ENCODE data around the gene FKBP14. TPM values are rescaled to one million over a fixed set of nuclear protein-coding genes. Genes with fewer than 3 reads are reported as not detected.

Gene FKBP14
- total and polyA plus RNA-seq, 9 of the 15 experiments (the other 6 are each of a cell fraction or from before 2014, with no cell fraction given), result 5.3 to 27.9 (median 14.3) TPM

GRCh38 chr7:30046127-30046770, 19.7 kb upstream of the FKBP14 start:
- DNase-seq (ENCODE audit: extremely low read depth in 1 of 4, low spot score in 3 of 4) (no peak), ATAC-seq (no peak), FAIRE-seq (no peak)
- Histone ChIP-seq H4K20me1 (replicated peaks; ENCODE audit: control insufficient read depth, insufficient read depth, low read length) (no peaks in the 10 kb centered on the region), H3K9me3 (replicated peaks; ENCODE audit: control insufficient read depth, insufficient read depth, low read depth, low read length) (no peaks in the 10 kb centered on the region), H3K27me3 (ENCODE audit: control insufficient read depth in 2 of 2, insufficient read depth in 2 of 2, low read length in 2 of 2) (no peaks in the 10 kb centered on the region), H3K4me3 (no peak overlapping the region), H3K4me1 (replicated peaks in 1 of 2; ENCODE audit: control insufficient read depth in 2 of 2, insufficient read depth in 2 of 2, low read length in 2 of 2) (peaks cover 0 to 4% of the 10 kb centered on the region in 2 experiments; a peak in 2 of 5 replicates), H3K36me3 (ENCODE audit: control insufficient read depth, insufficient read depth, low read length) (peaks cover 34% of the 10 kb centered on the region), H3K9ac (ENCODE audit: insufficient read depth in 1 of 2, low read depth in 2 of 2, low read length in 2 of 2) (no peak overlapping the region), H3K4me2 (ENCODE audit: insufficient read depth, low read length) (no peak overlapping the region), H3K27ac (ENCODE audit: extremely low read depth, low read depth, low read length) (no peak overlapping the region), H3K79me2 (ENCODE audit: control insufficient read depth, insufficient read depth, low read length) (no peaks in the 10 kb centered on the region), H3K9me1 (ENCODE audit: control insufficient read depth, insufficient read depth, low read length) (no peaks in the 10 kb centered on the region), H2AFZ (ENCODE audit: low read depth, low read length) (no peak overlapping the region)
- ChIA-PET CTCF (ENCODE audit: low intra/inter-chr PET ratio) (no interaction called here), POLR2A (interaction anchor here (0.8 to 1.0 kb wide), 2 partner anchors 9 to 31 kb away, joined by 4 to 6 read pairs; no protein-coding TSS in a partner anchor)
- 70% methylated on average over 3 of the region's 3 CpGs for WGBS (ENCODE audit: insufficient coverage, low coverage, missing lambda C conversion rate)
- no TSS peak for BruUV-seq (replicated peaks)
- TF ChIP-seq ID3 (CRISPR knock-in tag; IDR thresholded peaks at IDR 0.05) (no peak), ID3 (tag; IDR thresholded peaks at IDR 0.05) (peak; percentile 84), CTBP1 (IDR thresholded peaks at IDR 0.05; ENCODE audit: borderline replicate concordance) (no peak)
- in situ Hi-C loops (cut with MboI) (no loop called here), intact Hi-C loops (cut with micrococcal nuclease) (no loop called here)
